HepG2 (cell line): Measurements from ENCODE around the gene MICB. TPM values are rescaled to one million over a fixed set of nuclear protein-coding genes. Genes with fewer than 3 reads are reported as not detected.
A peak's percentile ranks its signal among the peaks of the same experiment; 100 is the strongest.

Experiments
- DMAP1 ChIP-seq: IDR thresholded peaks from 2 replicates; pipeline ENCODE4 v1.6.1; 2016
- DPF2 ChIP-seq: sonication (generic); formaldehyde crosslinking; IDR thresholded peaks from 2 replicates; pipeline ENCODE4 v1.4.0; 2020; ENCODE audit warnings: mild to moderate bottlenecking, low read depth, missing genetic modification reagents, borderline replicate concordance
- FOXA1 ChIP-seq, 2 experiments: fragments of 450-650 bp in 1 of 2; sonication (generic) in 1 of 2; formaldehyde crosslinking in 1 of 2; IDR thresholded peaks; 2 replicates each; pipeline versions ENCODE4 v1.4.0 to v1.6.1; 2016 to 2020; ENCODE audit warnings: missing genetic modification reagents in 1 of 2
- GATA4 ChIP-seq: sonication (generic); IDR thresholded peaks from 2 replicates; pipeline ENCODE4 v1.6.1; 2016; ENCODE audit warnings: antibody characterized with exemption, low read depth, borderline replicate concordance
- IRX3 ChIP-seq: sonication (generic); formaldehyde crosslinking; IDR thresholded peaks from 2 replicates; pipeline ENCODE4 v1.8.1; 2023; ENCODE audit warnings: mild to moderate bottlenecking, low read depth, missing genetic modification reagents, borderline replicate concordance
- JUNB ChIP-seq: sonication (generic); formaldehyde crosslinking; IDR thresholded peaks from 2 replicates; pipeline ENCODE4 v1.8.0; 2022; ENCODE audit warnings: missing genetic modification reagents, mild to moderate bottlenecking, borderline replicate concordance
- KAT2B ChIP-seq: fragments of 150-350 bp; IDR thresholded peaks from 2 replicates; pipeline ENCODE4 v1.6.1; 2014; ENCODE audit warnings: low read depth, low read length, borderline replicate concordance
- KMT2A ChIP-seq: sonication (generic); formaldehyde crosslinking; IDR thresholded peaks from 2 replicates; pipeline ENCODE4 v1.4.0; 2020; ENCODE audit warnings: missing genetic modification reagents
- NFKBIZ ChIP-seq: IDR thresholded peaks from 2 replicates; pipeline ENCODE4 v1.6.1; 2018; ENCODE audit warnings: missing genetic modification reagents, missing compliant biosample characterization
- NR2F2 ChIP-seq: IDR thresholded peaks from 2 replicates; pipeline ENCODE4 v1.6.1; 2012; ENCODE audit warnings: low read depth, inconsistent platforms, borderline replicate concordance
- RBM22 ChIP-seq: fragments of 200-400 bp; formaldehyde crosslinking; optimal IDR thresholded peaks from 2 replicates; pipeline ENCODE3; 2017; ENCODE audit warnings: mild to moderate bottlenecking, low read length, moderate library complexity
- SALL1 ChIP-seq: sonication (generic); formaldehyde crosslinking; IDR thresholded peaks from 2 replicates; pipeline ENCODE4 v1.8.0; 2022; ENCODE audit warnings: mild to moderate bottlenecking, missing genetic modification reagents
- SAP130 ChIP-seq: IDR thresholded peaks from 2 replicates; pipeline ENCODE4 v1.6.1; 2016; ENCODE audit warnings: low read depth
- SNAPC2 ChIP-seq: sonication (generic); formaldehyde crosslinking; IDR thresholded peaks from 2 replicates; pipeline ENCODE4 v1.8.1; 2022; ENCODE audit warnings: mild to moderate bottlenecking, missing genetic modification reagents
- SOX13 ChIP-seq, 3 experiments: fragments of 450-650 bp in 1 of 3; sonication (generic) in 1 of 3; formaldehyde crosslinking in 1 of 3; IDR thresholded peaks in 2 of 3; conservative IDR thresholded peaks in 1 of 3; 2 replicates each; pipeline versions ENCODE4 v1.5.0 to v1.6.1; 2016 to 2020; ENCODE audit warnings: antibody characterized with exemption in 1 of 3, mild to moderate bottlenecking in 1 of 3, missing compliant biosample characterization in 1 of 3, missing genetic modification reagents in 1 of 3, moderate library complexity in 1 of 3
- SPEN ChIP-seq: sonication (generic); formaldehyde crosslinking; IDR thresholded peaks from 2 replicates; pipeline ENCODE4 v1.5.1; 2020; ENCODE audit warnings: low read depth, mild to moderate bottlenecking, missing genetic modification reagents
- SRF ChIP-seq: IDR thresholded peaks from 2 replicates; pipeline ENCODE4 v1.6.1; 2011; ENCODE audit warnings: mild to moderate bottlenecking, low read depth, low read length, moderate library complexity
- TOPORS ChIP-seq: sonication (generic); formaldehyde crosslinking; IDR thresholded peaks from 2 replicates; pipeline ENCODE4 v1.8.0; 2023; ENCODE audit warnings: mild to moderate bottlenecking, missing genetic modification reagents
- ZBTB42 ChIP-seq: sonication (generic); formaldehyde crosslinking; IDR thresholded peaks from 2 replicates; pipeline ENCODE4 v1.5.0; 2020; ENCODE audit warnings: mild to moderate bottlenecking, missing genetic modification reagents
- ZNF367 ChIP-seq: sonication (generic); formaldehyde crosslinking; IDR thresholded peaks from 2 replicates; pipeline ENCODE4 v1.4.0; 2020; ENCODE audit warnings: missing genetic modification reagents, borderline replicate concordance
- ZNF570 ChIP-seq: sonication (generic); formaldehyde crosslinking; IDR thresholded peaks from 2 replicates; pipeline ENCODE4 v1.4.0; 2020; ENCODE audit warnings: mild to moderate bottlenecking, missing genetic modification reagents, borderline replicate concordance
- ZNF607 ChIP-seq: sonication (generic); formaldehyde crosslinking; IDR thresholded peaks from 2 replicates; pipeline ENCODE4 v1.5.1; 2020; ENCODE audit warnings: missing genetic modification reagents, mild to moderate bottlenecking, borderline replicate concordance
- ZNF772 ChIP-seq: sonication (generic); formaldehyde crosslinking; IDR thresholded peaks from 2 replicates; pipeline ENCODE4 v1.5.0; 2020; ENCODE audit warnings: mild to moderate bottlenecking, missing genetic modification reagents
- ZSCAN21 ChIP-seq: sonication (generic); formaldehyde crosslinking; IDR thresholded peaks from 2 replicates; pipeline ENCODE4 v1.8.0; 2022; ENCODE audit warnings: mild to moderate bottlenecking, missing genetic modification reagents, moderate library complexity, borderline replicate concordance
- ZSCAN29 ChIP-seq: sonication (generic); formaldehyde crosslinking; conservative IDR thresholded peaks from 2 replicates; pipeline ENCODE4 v1.4.0; 2020; ENCODE audit warnings: mild to moderate bottlenecking, missing genetic modification reagents
- polyA plus RNA-seq, 8 experiments: library from polyadenylated mRNA; depleted of rRNA in 3 of 8; stranded (reverse) in 7 of 8; unstranded in 1 of 8; fragments of >200 nt; fragmentation: Illumina TruSeq in 4 of 8; extraction: Trizol in 4 of 8; gene quantifications; 2 replicates each; pipeline versions ENCODE4 v1.2.1 to v1.2.3, GENCODE V29; 2011 to 2016; ENCODE audit warnings: low read depth in 4 of 8, missing spikeins in 1 of 8, mixed read lengths in 1 of 8; ENCODE audit not compliant: insufficient read depth in 1 of 8
- total RNA-seq, 5 experiments: library from RNA; depleted of rRNA; stranded (reverse); fragments of >200 nt; fragmentation: Illumina TruSeq; extraction: Trizol; gene quantifications; 2 replicates each; pipeline ENCODE4 v1.2.3, GENCODE V29; 2016; ENCODE audit warnings: low read depth in 1 of 5
- TF ChIP-seq, protein P1 (sequence below): sonication (generic); formaldehyde crosslinking; IDR thresholded peaks from 2 replicates; pipeline ENCODE4 v1.4.0; 2020; ENCODE audit warnings: mild to moderate bottlenecking, missing genetic modification reagents
- TF ChIP-seq, protein P2 (sequence below): IDR thresholded peaks from 2 replicates; pipeline ENCODE4 v1.6.1; 2018; ENCODE audit warnings: missing genetic modification reagents, mild to moderate bottlenecking, missing compliant biosample characterization
- TF ChIP-seq, protein P3 (sequence below): sonication (generic); formaldehyde crosslinking; IDR thresholded peaks from 2 replicates; pipeline ENCODE4 v1.4.0; 2020; ENCODE audit warnings: mild to moderate bottlenecking, low read depth, missing genetic modification reagents
- TF ChIP-seq, protein P4 (sequence below): sonication (generic); formaldehyde crosslinking; IDR thresholded peaks from 2 replicates; pipeline ENCODE4 v1.5.0; 2020; ENCODE audit warnings: missing genetic modification reagents

MICB gene
- total and polyA plus RNA-seq, 2 of the 13 experiments (the other 11 are each of a cell fraction or from before 2014, with no cell fraction given) = 12.5 to 12.8 TPM

DNA sequence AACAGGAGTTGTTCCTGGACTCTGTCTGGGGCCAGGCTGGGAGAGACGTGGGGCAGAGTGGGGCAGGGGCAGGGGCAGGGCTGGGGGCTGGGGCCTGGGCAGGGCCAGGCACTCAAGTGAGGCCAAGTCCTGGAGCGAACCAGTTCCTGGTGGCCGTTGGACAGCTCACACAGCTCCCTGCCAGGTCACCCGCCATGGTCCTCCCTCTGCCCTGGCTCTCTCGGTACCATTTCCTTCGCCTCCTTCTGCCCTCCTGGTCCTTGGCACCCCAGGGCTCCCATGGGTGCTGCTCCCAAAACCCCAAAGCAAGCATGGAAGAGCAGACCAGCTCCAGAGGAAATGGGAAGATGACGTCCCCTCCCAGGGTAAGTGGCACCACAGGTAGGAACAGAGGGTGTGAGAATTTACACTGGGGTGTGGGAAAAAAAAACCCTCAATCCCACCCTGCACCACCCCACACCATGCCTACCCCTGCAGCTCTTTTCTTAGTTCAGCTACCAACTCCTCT, 30.9 kb downstream of the MICB start, which contains the start of gene MCCD1 (continued):
- TF ChIP-seq SRF (no peak), RBM22 (peak; percentile 91), NR2F2 (no peak; the same call in 1 of the 2 replicates), ZNF570 (CRISPR knock-in tag) (no peak), ZSCAN29 (no peak), SNAPC2 (CRISPR knock-in tag) (peak; percentile 41; the same call in 1 of the 2 replicates), DMAP1 (no peak), DPF2 (CRISPR knock-in tag) (no peak), SPEN (CRISPR knock-in tag) (peak; percentile 16; the same call in 1 of the 2 replicates), SALL1 (peak; percentile 31), ZBTB42 (CRISPR knock-in tag) (no peak), GATA4 (no peak), NFKBIZ (peak; percentile 62; the same call in 1 of the 2 replicates), IRX3 (CRISPR knock-in tag) (no peak), SOX13 (IDR thresholded peaks at IDR 0.05) (no peak), SOX13 (CRISPR knock-in tag; conservative IDR thresholded peaks at IDR 0.05 in 1 of 2, IDR thresholded peaks at IDR 0.05 in 1 of 2) (no peak), KAT2B (no peak), ZNF367 (CRISPR knock-in tag) (no peak), ZNF607 (CRISPR knock-in tag) (no peak), FOXA1 (IDR thresholded peaks at IDR 0.05) (no peak), FOXA1 (CRISPR knock-in tag; IDR thresholded peaks at IDR 0.05) (no peak), ZNF772 (CRISPR knock-in tag) (no peak), KMT2A (0 out of 2 replicates have a peak, but pooled peaks have one; percentile 41), SAP130 (CRISPR knock-in tag) (0 out of 2 replicates have a peak, but pooled peaks have one; percentile 7), ZSCAN21 (no peak; the same call in 1 of the 2 replicates), JUNB (CRISPR knock-in tag) (no peak), TOPORS (CRISPR knock-in tag) (no peak; the same call in 1 of the 2 replicates)
- TF ChIP-seq, protein P1, sequence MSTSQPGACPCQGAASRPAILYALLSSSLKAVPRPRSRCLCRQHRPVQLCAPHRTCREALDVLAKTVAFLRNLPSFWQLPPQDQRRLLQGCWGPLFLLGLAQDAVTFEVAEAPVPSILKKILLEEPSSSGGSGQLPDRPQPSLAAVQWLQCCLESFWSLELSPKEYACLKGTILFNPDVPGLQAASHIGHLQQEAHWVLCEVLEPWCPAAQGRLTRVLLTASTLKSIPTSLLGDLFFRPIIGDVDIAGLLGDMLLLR = no peak
- TF ChIP-seq, protein P2, sequence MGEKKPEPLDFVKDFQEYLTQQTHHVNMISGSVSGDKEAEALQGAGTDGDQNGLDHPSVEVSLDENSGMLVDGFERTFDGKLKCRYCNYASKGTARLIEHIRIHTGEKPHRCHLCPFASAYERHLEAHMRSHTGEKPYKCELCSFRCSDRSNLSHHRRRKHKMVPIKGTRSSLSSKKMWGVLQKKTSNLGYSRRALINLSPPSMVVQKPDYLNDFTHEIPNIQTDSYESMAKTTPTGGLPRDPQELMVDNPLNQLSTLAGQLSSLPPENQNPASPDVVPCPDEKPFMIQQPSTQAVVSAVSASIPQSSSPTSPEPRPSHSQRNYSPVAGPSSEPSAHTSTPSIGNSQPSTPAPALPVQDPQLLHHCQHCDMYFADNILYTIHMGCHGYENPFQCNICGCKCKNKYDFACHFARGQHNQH (CRISPR knock-in tag) = no peak
- TF ChIP-seq, protein P3, sequence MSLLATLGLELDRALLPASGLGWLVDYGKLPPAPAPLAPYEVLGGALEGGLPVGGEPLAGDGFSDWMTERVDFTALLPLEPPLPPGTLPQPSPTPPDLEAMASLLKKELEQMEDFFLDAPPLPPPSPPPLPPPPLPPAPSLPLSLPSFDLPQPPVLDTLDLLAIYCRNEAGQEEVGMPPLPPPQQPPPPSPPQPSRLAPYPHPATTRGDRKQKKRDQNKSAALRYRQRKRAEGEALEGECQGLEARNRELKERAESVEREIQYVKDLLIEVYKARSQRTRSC = no peak
- TF ChIP-seq, protein P4, sequence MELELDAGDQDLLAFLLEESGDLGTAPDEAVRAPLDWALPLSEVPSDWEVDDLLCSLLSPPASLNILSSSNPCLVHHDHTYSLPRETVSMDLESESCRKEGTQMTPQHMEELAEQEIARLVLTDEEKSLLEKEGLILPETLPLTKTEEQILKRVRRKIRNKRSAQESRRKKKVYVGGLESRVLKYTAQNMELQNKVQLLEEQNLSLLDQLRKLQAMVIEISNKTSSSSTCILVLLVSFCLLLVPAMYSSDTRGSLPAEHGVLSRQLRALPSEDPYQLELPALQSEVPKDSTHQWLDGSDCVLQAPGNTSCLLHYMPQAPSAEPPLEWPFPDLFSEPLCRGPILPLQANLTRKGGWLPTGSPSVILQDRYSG = no peak
